Right forelimb (tissue), 1 donor: ENCODE data around the gene MMD.
"Not testable (repeated sequence)": the region's sequence is repeated elsewhere in the genome, so short reads cannot be mapped to it uniquely, and the experiment has no call there.

Source experiments
- DNase-seq: peaks from one replicate; pipeline ENCODE4 v3.0.0-alpha.2; 2018

The MMD gene

GRCh38 chr17:55443904-55444303 is 22.3 kb upstream of the MMD start:
- no peak for DNase-seq

GRCh38 chr17:55442953-55443683 is 21.5 kb upstream of the MMD start:
- DNase-seq: no peak

- DNase-seq: no peak
Measured at GRCh38 chr17:55442462-55442861, 20.8 kb upstream of the MMD start.

GRCh38 chr17:55441544-55441943 is 19.9 kb upstream of the MMD start:
- no peak for DNase-seq

GRCh38 chr17:55440391-55440790 is 18.8 kb upstream of the MMD start:
- DNase-seq: no peak

GRCh38 chr17:55437159-55437605 is 15.5 kb upstream of the MMD start:
- no peak for DNase-seq

- DNase-seq: no peak
Measured at GRCh38 chr17:55436224-55437158, 14.9 kb upstream of the MMD start.

- DNase-seq: no peak
Measured at GRCh38 chr17:55435408-55435807, 13.8 kb upstream of the MMD start.

GRCh38 chr17:55434721-55435120 is 13.1 kb upstream of the MMD start:
- no peak for DNase-seq

GRCh38 chr17:55433629-55434422 is 12.2 kb upstream of the MMD start:
- DNase-seq: no peak

GRCh38 chr17:55433029-55433628 is 11.5 kb upstream of the MMD start:
- DNase-seq: no peak

- DNase-seq: no peak
Measured at GRCh38 chr17:55432358-55433028, 10.9 kb upstream of the MMD start.

- not testable (repeated sequence) for DNase-seq
Measured at GRCh38 chr17:55431914-55432313, 10.3 kb upstream of the MMD start.

GRCh38 chr17:55430541-55431288 is 9.1 kb upstream of the MMD start:
- no peak for DNase-seq

GRCh38 chr17:55427587-55427882 is 5.9 kb upstream of the MMD start:
- DNase-seq: no peak

- DNase-seq: no peak
Measured at GRCh38 chr17:55426851-55427586, 5.4 kb upstream of the MMD start.

- DNase-seq: no peak
Measured at GRCh38 chr17:55424893-55425540, 3.4 kb upstream of the MMD start.

- no peak for DNase-seq
Measured at GRCh38 chr17:55423535-55423934, 1.9 kb upstream of the MMD start.

GRCh38 chr17:55422828-55423164 is 1.2 kb upstream of the MMD start:
- DNase-seq: not testable (repeated sequence)

- peak; percentile 59 for DNase-seq
Measured at GRCh38 chr17:55420776-55421178, 858 bp downstream of the MMD start.
